DND-41 (cell line): ENCODE measurements around the gene OBP2B.

Experiments used
- ATAC-seq: fragments of 200-7000 bp; cut with Tn5 transposase; 3 replicates; pipeline ENCODE4 v1.9.1; 2021; ENCODE audit warnings: low read depth; ENCODE audit not compliant: insufficient read depth
- DNase-seq: peaks from one replicate; pipeline ENCODE4 v3.0.0-alpha.2; 2020
- H2AFZ ChIP-seq: 2 replicates; pipeline ENCODE4 v1.6.0; 2012; ENCODE audit warnings: low read depth, low read length
- H3K27ac ChIP-seq: 2 replicates; pipeline ENCODE4 v1.5.1; 2012; ENCODE audit warnings: low read length, inconsistent platforms
- H3K27me3 ChIP-seq: fragments of 200-600 bp; sonication (generic); 2 replicates; pipeline ENCODE4 v1.6.0; 2012; ENCODE audit warnings: low read length, mild to moderate bottlenecking, inconsistent platforms; ENCODE audit not compliant: insufficient read depth, poor library complexity
- H3K36me3 ChIP-seq: 2 replicates; pipeline ENCODE4 v1.5.1; 2012; ENCODE audit warnings: low read length, inconsistent platforms; ENCODE audit not compliant: insufficient read depth
- H3K4me1 ChIP-seq: 2 replicates; pipeline ENCODE4 v1.5.1; 2012; ENCODE audit warnings: mild to moderate bottlenecking, low read length; ENCODE audit not compliant: insufficient read depth
- H3K4me2 ChIP-seq: 2 replicates; pipeline ENCODE4 v1.6.0; 2012; ENCODE audit warnings: mild to moderate bottlenecking, moderate library complexity, low read length, inconsistent platforms; ENCODE audit not compliant: insufficient read depth
- H3K4me3 ChIP-seq, 2 experiments: fragments of 200-600 bp in 1 of 2; shearing (Covaris generic) in 1 of 2; 2 replicates each; pipeline ENCODE4 v1.5.1; 2012 to 2016; ENCODE audit warnings: inconsistent platforms in 2 of 2, low read length in 2 of 2, mild to moderate bottlenecking in 2 of 2, low read depth in 1 of 2, moderate library complexity in 1 of 2
- H3K79me2 ChIP-seq: 2 replicates; pipeline ENCODE4 v1.6.0; 2012; ENCODE audit warnings: low read length, inconsistent platforms; ENCODE audit not compliant: insufficient read depth
- H3K9ac ChIP-seq: 2 replicates; pipeline ENCODE4 v1.6.0; 2012; ENCODE audit warnings: low read depth, mild to moderate bottlenecking, inconsistent platforms, low read length, moderate library complexity
- H3K9me3 ChIP-seq: 2 replicates; pipeline ENCODE4 v1.5.1; 2012; ENCODE audit warnings: low read length, moderate library complexity, mild to moderate bottlenecking, inconsistent platforms; ENCODE audit not compliant: insufficient read depth, severe bottlenecking
- H4K20me1 ChIP-seq: 2 replicates; pipeline ENCODE4 v1.6.0; 2012; ENCODE audit warnings: low read length; ENCODE audit not compliant: insufficient read depth
- EZH2 ChIP-seq: IDR thresholded peaks from 3 replicates; pipeline ENCODE4 v1.6.1; 2012; ENCODE audit warnings: borderline replicate concordance, low read depth, mild to moderate bottlenecking, moderate library complexity, low read length, inconsistent platforms; ENCODE audit not compliant: severe bottlenecking
- TF ChIP-seq, protein P1 (sequence below): IDR thresholded peaks from 2 replicates; pipeline ENCODE4 v1.5.1; 2012; ENCODE audit warnings: borderline replicate concordance, low read length, moderate library complexity, mild to moderate bottlenecking; ENCODE audit not compliant: poor library complexity, severe bottlenecking; ENCODE audit errors: extremely low read depth

OBP2B gene

DNA sequence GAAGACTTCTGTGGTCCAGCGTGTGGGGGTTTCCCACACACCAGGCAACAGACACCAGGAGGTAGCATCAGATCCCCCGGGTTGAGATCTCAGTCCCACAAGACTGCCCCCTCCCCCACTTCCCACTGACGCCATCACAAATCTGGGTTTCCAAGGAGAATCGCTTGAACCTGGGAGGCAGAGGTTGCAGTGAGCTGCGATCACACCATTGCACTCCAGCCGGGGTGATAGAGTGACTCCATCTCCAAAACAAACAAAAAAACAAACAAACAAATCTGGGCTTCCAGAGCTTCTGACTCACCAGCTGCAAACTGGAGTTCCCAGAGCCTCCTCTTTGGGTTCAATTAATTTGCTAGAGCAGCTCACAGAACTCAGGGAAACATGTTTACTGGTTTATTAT, 40.6 kb downstream of the OBP2B start:
- Histone ChIP-seq H3K4me2 (no peak overlapping the region), H4K20me1 (no peaks in the 10 kb centered on the region), H3K9ac (no peak overlapping the region), H3K36me3 (no peaks in the 10 kb centered on the region), H3K79me2 (no peaks in the 10 kb centered on the region), H2AFZ (no peak overlapping the region), H3K4me1 (peaks cover 5% of the 10 kb centered on the region), H3K27me3 (peaks cover 3% of the 10 kb centered on the region), H3K9me3 (no peaks in the 10 kb centered on the region), H3K4me3 (no peak overlapping the region), H3K27ac (no peak overlapping the region)
- ATAC-seq = no peak
- no peak for DNase-seq
- TF ChIP-seq, protein P1, sequence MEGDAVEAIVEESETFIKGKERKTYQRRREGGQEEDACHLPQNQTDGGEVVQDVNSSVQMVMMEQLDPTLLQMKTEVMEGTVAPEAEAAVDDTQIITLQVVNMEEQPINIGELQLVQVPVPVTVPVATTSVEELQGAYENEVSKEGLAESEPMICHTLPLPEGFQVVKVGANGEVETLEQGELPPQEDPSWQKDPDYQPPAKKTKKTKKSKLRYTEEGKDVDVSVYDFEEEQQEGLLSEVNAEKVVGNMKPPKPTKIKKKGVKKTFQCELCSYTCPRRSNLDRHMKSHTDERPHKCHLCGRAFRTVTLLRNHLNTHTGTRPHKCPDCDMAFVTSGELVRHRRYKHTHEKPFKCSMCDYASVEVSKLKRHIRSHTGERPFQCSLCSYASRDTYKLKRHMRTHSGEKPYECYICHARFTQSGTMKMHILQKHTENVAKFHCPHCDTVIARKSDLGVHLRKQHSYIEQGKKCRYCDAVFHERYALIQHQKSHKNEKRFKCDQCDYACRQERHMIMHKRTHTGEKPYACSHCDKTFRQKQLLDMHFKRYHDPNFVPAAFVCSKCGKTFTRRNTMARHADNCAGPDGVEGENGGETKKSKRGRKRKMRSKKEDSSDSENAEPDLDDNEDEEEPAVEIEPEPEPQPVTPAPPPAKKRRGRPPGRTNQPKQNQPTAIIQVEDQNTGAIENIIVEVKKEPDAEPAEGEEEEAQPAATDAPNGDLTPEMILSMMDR = no peak
- no peak for TF ChIP-seq EZH2

DNA sequence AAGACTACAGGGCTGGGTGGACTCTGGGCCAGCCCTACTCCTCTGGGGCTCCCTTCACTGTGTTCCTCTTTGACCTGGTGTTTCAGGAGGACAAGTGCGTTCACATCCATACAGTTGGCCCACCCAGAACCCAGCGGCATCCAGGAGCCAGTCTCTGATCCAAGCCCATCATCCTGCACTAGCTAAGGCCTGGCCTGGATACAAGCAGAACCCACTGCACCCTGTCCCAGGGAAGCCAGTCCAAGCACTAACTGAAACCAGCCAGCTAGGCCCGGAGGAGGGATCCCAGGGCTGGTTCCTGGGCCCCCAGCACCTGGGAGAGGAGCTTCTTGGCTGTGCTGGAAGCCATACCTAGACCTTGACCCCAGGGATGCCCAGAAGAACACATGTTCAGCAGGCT, 41.3 kb downstream of the OBP2B start:
- Histone ChIP-seq H3K4me1 (peaks cover 10% of the 10 kb centered on the region), H3K9ac (no peak overlapping the region), H3K27ac (no peak overlapping the region), H3K4me2 (no peak overlapping the region), H3K4me3 (no peak overlapping the region), H4K20me1 (no peaks in the 10 kb centered on the region), H3K27me3 (no peaks in the 10 kb centered on the region), H3K36me3 (no peaks in the 10 kb centered on the region), H2AFZ (no peak overlapping the region), H3K9me3 (no peaks in the 10 kb centered on the region), H3K79me2 (no peaks in the 10 kb centered on the region)
- DNase-seq (no peak), ATAC-seq (no peak)
- TF ChIP-seq EZH2 = no peak
- TF ChIP-seq, protein P1 = no peak

DNA sequence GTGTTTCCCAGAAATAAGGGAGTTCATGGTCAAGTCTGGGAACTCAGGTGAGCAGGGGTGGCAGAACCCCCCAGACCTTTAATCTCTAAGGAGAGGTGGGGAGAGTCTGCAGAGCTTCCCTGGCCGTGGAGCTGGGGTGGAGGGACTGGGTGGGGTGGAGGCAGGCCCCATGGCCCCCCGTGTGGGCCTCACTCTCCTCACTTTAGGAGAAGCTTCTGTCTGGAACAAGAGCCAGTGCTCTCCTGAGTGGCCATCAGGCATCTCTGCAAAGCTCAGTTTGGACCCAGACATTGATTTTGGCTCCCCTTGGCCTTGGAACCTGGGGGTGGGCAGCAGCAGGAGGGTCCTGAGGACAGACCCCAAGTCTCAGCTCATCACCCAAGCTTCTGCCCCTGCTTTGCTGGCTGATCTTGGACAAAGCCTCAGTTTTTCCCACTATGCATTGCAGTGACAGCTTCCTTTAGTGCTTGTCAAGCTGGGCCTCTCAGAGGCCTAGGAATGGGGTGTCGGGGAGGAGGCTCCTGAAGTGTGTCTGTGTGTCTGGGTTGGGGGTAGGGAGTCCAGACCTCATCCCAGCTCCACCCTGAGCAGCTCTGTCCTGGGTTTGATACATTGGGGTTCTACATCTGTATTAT, 41.8 kb downstream of the OBP2B start:
- Histone ChIP-seq H3K79me2 (no peaks in the 10 kb centered on the region), H2AFZ (no peak overlapping the region), H3K36me3 (no peaks in the 10 kb centered on the region), H3K9ac (no peak overlapping the region), H3K4me3 (no peak overlapping the region), H3K27me3 (no peaks in the 10 kb centered on the region), H4K20me1 (no peaks in the 10 kb centered on the region), H3K27ac (no peak overlapping the region), H3K4me1 (peaks cover 10% of the 10 kb centered on the region), H3K4me2 (no peak overlapping the region), H3K9me3 (no peaks in the 10 kb centered on the region)
- TF ChIP-seq EZH2 = no peak
- TF ChIP-seq, protein P1 = no peak
- no peak for DNase-seq
- ATAC-seq = no peak
